Measurements from ENCODE around the gene TRAPPC14.

The TRAPPC14 gene

GRCh38 chr7:100171087-100171681 is 12.7 kb upstream of the TRAPPC14 start:
- no peak for TF ChIP-seq TOX (CRISPR knock-in tag; IDR thresholded peaks at IDR 0.05; ENCODE audit: borderline replicate concordance)
- TF ChIP-seq BACH2 (CRISPR knock-in tag; IDR thresholded peaks at IDR 0.05; ENCODE audit: borderline replicate concordance), result no peak
- TF ChIP-seq ISL1 (CRISPR knock-in tag; IDR thresholded peaks at IDR 0.05), result no peak

GRCh38 chr7:100170101-100170897 is 11.8 kb upstream of the TRAPPC14 start:
- ATAC-seq, result no peak
- no peak for TF ChIP-seq TOX (CRISPR knock-in tag; IDR thresholded peaks at IDR 0.05; ENCODE audit: borderline replicate concordance)
- no peak for TF ChIP-seq OSR1 (CRISPR knock-in tag; IDR thresholded peaks at IDR 0.05)
- TF ChIP-seq ZC3H10 (CRISPR knock-in tag; IDR thresholded peaks at IDR 0.05), result no peak
- no peak for TF ChIP-seq CSRNP3 (CRISPR knock-in tag; IDR thresholded peaks at IDR 0.05)
- TF ChIP-seq ESRRG (CRISPR knock-in tag; IDR thresholded peaks at IDR 0.05), result no peak
- TF ChIP-seq ARNTL (CRISPR knock-in tag; IDR thresholded peaks at IDR 0.05; ENCODE audit: borderline replicate concordance, low read depth), result no peak
- no peak for TF ChIP-seq PPARA (CRISPR knock-in tag; IDR thresholded peaks at IDR 0.05; ENCODE audit: borderline replicate concordance)
- TF ChIP-seq ZFP30 (CRISPR knock-in tag; IDR thresholded peaks at IDR 0.05), result no peak
- no peak for TF ChIP-seq ZNF565 (CRISPR knock-in tag; conservative IDR thresholded peaks at IDR 0.05; ENCODE audit: low read depth)
- no peak for TF ChIP-seq GLIS3 (CRISPR knock-in tag; IDR thresholded peaks at IDR 0.05)
- TF ChIP-seq ZNF70 (CRISPR knock-in tag; IDR thresholded peaks at IDR 0.05), result no peak
- TF ChIP-seq SNAI2 (CRISPR knock-in tag; IDR thresholded peaks at IDR 0.05), result no peak
- no peak for TF ChIP-seq CREB5 (CRISPR knock-in tag; IDR thresholded peaks at IDR 0.05; ENCODE audit: low read depth)

More at GRCh38 chr7:100171087-100171681, 12.7 kb upstream of the TRAPPC14 start:
- ATAC-seq, result no peak

- TF ChIP-seq GLIS3 (CRISPR knock-in tag; IDR thresholded peaks at IDR 0.05), result no peak
- TF ChIP-seq ZNF565 (CRISPR knock-in tag; conservative IDR thresholded peaks at IDR 0.05; ENCODE audit: low read depth), result no peak
- TF ChIP-seq ZFP3 (CRISPR knock-in tag; IDR thresholded peaks at IDR 0.05), result no peak
- TF ChIP-seq ISL1 (CRISPR knock-in tag; IDR thresholded peaks at IDR 0.05), result no peak
- no peak for TF ChIP-seq CSRNP3 (CRISPR knock-in tag; IDR thresholded peaks at IDR 0.05)
- TF ChIP-seq ESRRG (CRISPR knock-in tag; IDR thresholded peaks at IDR 0.05), result no peak
- TF ChIP-seq CSDC2 (CRISPR knock-in tag; IDR thresholded peaks at IDR 0.05), result no peak
- no peak for TF ChIP-seq RARB (CRISPR knock-in tag; IDR thresholded peaks at IDR 0.05)
- no peak for TF ChIP-seq CREB5 (CRISPR knock-in tag; IDR thresholded peaks at IDR 0.05; ENCODE audit: low read depth)
- no peak for TF ChIP-seq ZC3H10 (CRISPR knock-in tag; IDR thresholded peaks at IDR 0.05)
- no peak for ATAC-seq
Observed at GRCh38 chr7:100169147-100169850, 10.8 kb upstream of the TRAPPC14 start.

GRCh38 chr7:100167912-100168323 is 9.4 kb upstream of the TRAPPC14 start:
- no peak for TF ChIP-seq CREB5 (CRISPR knock-in tag; IDR thresholded peaks at IDR 0.05; ENCODE audit: low read depth)
- TF ChIP-seq ARNTL (CRISPR knock-in tag; IDR thresholded peaks at IDR 0.05; ENCODE audit: borderline replicate concordance, low read depth), result no peak
- no peak for TF ChIP-seq TCF4 (CRISPR knock-in tag; IDR thresholded peaks at IDR 0.05; ENCODE audit: borderline replicate concordance)
- TF ChIP-seq ZFP30 (CRISPR knock-in tag; IDR thresholded peaks at IDR 0.05), result no peak
- TF ChIP-seq OSR1 (CRISPR knock-in tag; IDR thresholded peaks at IDR 0.05), result no peak
- ATAC-seq, result peak; percentile 56

All from SK-N-SH treated with all-trans-retinoic acid at 6 μM for 48 hours (cell line).